ENCODE measurements around the gene MAMDC2.

MAMDC2 gene

DNA sequence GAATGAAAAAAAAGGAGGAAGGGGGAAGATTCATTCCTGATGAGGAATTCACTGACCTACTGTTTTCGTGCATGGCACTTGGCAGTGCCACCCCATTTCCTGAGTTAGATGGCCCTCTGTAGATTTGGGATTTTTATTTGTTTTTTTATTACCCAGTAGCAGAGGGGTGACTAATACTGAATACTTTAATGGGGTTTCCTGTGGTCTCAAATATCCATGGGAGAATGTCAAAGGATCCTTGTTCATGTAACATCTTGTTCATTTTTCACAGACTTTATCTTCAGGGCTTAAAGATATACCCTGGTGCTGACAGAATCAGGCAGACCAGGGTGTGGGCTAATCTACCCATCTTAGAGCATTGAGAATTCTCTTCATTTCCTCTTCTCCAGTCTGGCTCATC lies 93.0 kb downstream of the MAMDC2 start:
- no peak overlapping the region for H3K4me3 ChIP-seq (ENCODE audit: low read length)
- H3K9ac ChIP-seq (ENCODE audit: low read length), result no peak overlapping the region
- H3K36me3 ChIP-seq (replicated peaks; ENCODE audit: insufficient read depth, low read length), result no peaks in the 10 kb centered on the region
- no peak overlapping the region for H2AFZ ChIP-seq (ENCODE audit: low read length)
- H3F3A ChIP-seq (ENCODE audit: insufficient read depth, low read length), result no peaks in the 10 kb centered on the region
- H3K4me1 ChIP-seq (ENCODE audit: low read length), result no peaks in the 10 kb centered on the region
- no peak for DNase-seq
- no peaks in the 10 kb centered on the region for H4K20me1 ChIP-seq (ENCODE audit: insufficient read depth, low read length)
- H3K79me2 ChIP-seq (ENCODE audit: low read length), result no peaks in the 10 kb centered on the region
- H3K4me2 ChIP-seq (ENCODE audit: low read depth, low read length), result no peak overlapping the region
- no peak for TF ChIP-seq EZH2phosphoT487 (IDR thresholded peaks at IDR 0.05; ENCODE audit: low read length)
- no peak for TF ChIP-seq EZH2 (optimal IDR thresholded peaks at IDR 0.05; ENCODE audit: low read depth, low read length)
- TF ChIP-seq, protein P1, sequence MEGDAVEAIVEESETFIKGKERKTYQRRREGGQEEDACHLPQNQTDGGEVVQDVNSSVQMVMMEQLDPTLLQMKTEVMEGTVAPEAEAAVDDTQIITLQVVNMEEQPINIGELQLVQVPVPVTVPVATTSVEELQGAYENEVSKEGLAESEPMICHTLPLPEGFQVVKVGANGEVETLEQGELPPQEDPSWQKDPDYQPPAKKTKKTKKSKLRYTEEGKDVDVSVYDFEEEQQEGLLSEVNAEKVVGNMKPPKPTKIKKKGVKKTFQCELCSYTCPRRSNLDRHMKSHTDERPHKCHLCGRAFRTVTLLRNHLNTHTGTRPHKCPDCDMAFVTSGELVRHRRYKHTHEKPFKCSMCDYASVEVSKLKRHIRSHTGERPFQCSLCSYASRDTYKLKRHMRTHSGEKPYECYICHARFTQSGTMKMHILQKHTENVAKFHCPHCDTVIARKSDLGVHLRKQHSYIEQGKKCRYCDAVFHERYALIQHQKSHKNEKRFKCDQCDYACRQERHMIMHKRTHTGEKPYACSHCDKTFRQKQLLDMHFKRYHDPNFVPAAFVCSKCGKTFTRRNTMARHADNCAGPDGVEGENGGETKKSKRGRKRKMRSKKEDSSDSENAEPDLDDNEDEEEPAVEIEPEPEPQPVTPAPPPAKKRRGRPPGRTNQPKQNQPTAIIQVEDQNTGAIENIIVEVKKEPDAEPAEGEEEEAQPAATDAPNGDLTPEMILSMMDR (IDR thresholded peaks at IDR 0.05; ENCODE audit: low read length), result no peak
- no peak overlapping the region for H3K27ac ChIP-seq (ENCODE audit: low read length)
- H3K9me2 ChIP-seq (replicated peaks; ENCODE audit: insufficient read depth, low read length), result no peaks in the 10 kb centered on the region
- H3K9me3 ChIP-seq (replicated peaks; ENCODE audit: insufficient read depth, low read length), result no peaks in the 10 kb centered on the region
- H3K27me3 ChIP-seq (replicated peaks; ENCODE audit: insufficient read depth, low read length), result no peaks in the 10 kb centered on the region

DNA sequence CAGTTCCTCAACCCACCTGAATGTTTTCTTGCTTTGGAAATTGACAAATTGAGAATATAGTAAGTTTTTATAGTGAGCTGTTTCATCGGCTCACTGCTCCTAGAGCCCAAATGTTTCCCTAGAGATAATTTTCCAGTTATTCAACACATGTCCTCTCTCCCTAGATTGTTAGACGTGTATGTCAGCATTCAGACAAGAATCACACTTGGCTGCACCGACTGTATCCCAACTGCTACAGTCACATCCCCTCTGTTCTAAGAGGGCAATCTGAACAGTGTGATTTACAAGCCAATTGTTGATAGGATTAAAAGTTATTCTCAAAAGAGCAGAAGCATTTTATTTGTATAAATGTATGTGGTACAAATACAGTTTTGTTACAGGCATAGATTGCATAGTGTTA lies 93.9 kb downstream of the MAMDC2 start:
- no peak for DNase-seq
- Histone ChIP-seq H3K4me2 (ENCODE audit: low read depth, low read length) (no peak overlapping the region), H3K79me2 (ENCODE audit: low read length) (no peaks in the 10 kb centered on the region), H3K9ac (ENCODE audit: low read length) (no peak overlapping the region), H3K9me3 (replicated peaks; ENCODE audit: insufficient read depth, low read length) (no peaks in the 10 kb centered on the region), H3K27ac (ENCODE audit: low read length) (no peak overlapping the region), H3K36me3 (replicated peaks; ENCODE audit: insufficient read depth, low read length) (no peaks in the 10 kb centered on the region), H3K27me3 (replicated peaks; ENCODE audit: insufficient read depth, low read length) (no peaks in the 10 kb centered on the region), H3K4me1 (ENCODE audit: low read length) (no peaks in the 10 kb centered on the region), H2AFZ (ENCODE audit: low read length) (no peak overlapping the region), H3F3A (ENCODE audit: insufficient read depth, low read length) (no peaks in the 10 kb centered on the region), H4K20me1 (ENCODE audit: insufficient read depth, low read length) (no peaks in the 10 kb centered on the region), H3K4me3 (ENCODE audit: low read length) (no peak overlapping the region), H3K9me2 (replicated peaks; ENCODE audit: insufficient read depth, low read length) (no peaks in the 10 kb centered on the region)
- TF ChIP-seq, protein P1 (IDR thresholded peaks at IDR 0.05; ENCODE audit: low read length), result no peak
- TF ChIP-seq EZH2phosphoT487 (IDR thresholded peaks at IDR 0.05; ENCODE audit: low read length) (no peak), EZH2 (optimal IDR thresholded peaks at IDR 0.05; ENCODE audit: low read depth, low read length) (no peak)

DNA sequence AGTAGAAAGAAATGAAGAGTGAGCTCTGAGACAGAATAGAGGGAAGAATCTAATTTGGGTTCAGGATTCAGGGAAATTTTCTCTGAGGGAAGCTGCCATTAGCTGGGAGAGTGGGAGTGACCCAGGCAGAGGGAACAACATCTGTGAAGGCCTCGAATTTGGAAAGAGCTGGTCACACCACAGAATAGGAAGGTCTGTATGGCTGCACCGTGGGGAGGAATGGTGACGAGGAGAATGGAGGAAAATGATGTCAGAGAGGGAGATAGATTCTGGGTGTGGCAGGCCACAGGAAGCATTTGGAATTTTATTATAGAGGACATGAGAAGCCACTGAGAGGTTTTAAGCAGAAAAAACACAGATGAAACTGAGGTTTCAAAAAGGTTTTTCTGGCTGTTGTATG lies 98.5 kb downstream of the MAMDC2 start:
- DNase-seq, result no peak
- no peaks in the 10 kb centered on the region for H3K9me2 ChIP-seq (replicated peaks; ENCODE audit: insufficient read depth, low read length)
- H4K20me1 ChIP-seq (ENCODE audit: insufficient read depth, low read length), result no peaks in the 10 kb centered on the region
- no peak overlapping the region for H3K9ac ChIP-seq (ENCODE audit: low read length)
- TF ChIP-seq EZH2phosphoT487 (IDR thresholded peaks at IDR 0.05; ENCODE audit: low read length) (no peak), EZH2 (optimal IDR thresholded peaks at IDR 0.05; ENCODE audit: low read depth, low read length) (no peak)
- TF ChIP-seq, protein P1 (IDR thresholded peaks at IDR 0.05; ENCODE audit: low read length), result no peak
- H3K36me3 ChIP-seq (replicated peaks; ENCODE audit: insufficient read depth, low read length), result no peaks in the 10 kb centered on the region
- H2AFZ ChIP-seq (ENCODE audit: low read length), result no peak overlapping the region
- no peaks in the 10 kb centered on the region for H3K9me3 ChIP-seq (replicated peaks; ENCODE audit: insufficient read depth, low read length)
- H3K79me2 ChIP-seq (ENCODE audit: low read length), result no peaks in the 10 kb centered on the region
- no peaks in the 10 kb centered on the region for H3K27me3 ChIP-seq (replicated peaks; ENCODE audit: insufficient read depth, low read length)
- no peak overlapping the region for H3K4me2 ChIP-seq (ENCODE audit: low read depth, low read length)
- H3K4me1 ChIP-seq (ENCODE audit: low read length), result no peaks in the 10 kb centered on the region
- no peak overlapping the region for H3K4me3 ChIP-seq (ENCODE audit: low read length)
- H3F3A ChIP-seq (ENCODE audit: insufficient read depth, low read length), result no peaks in the 10 kb centered on the region
- no peak overlapping the region for H3K27ac ChIP-seq (ENCODE audit: low read length)
